Endodermal cell (in vitro differentiated cells): Measurements from ENCODE around the gene TLK2. TPM values are rescaled to one million over a fixed set of nuclear protein-coding genes. Genes with fewer than 3 reads are reported as not detected.

ENCODE experiments used
- DNase-seq: peaks from one replicate; pipeline ENCODE4 v3.0.0-alpha.2; 2017
- H3K27ac ChIP-seq: 2 replicates; pipeline ENCODE4 v1.5.1; 2013; ENCODE audit warnings: mild to moderate bottlenecking, low read depth, low read length, moderate library complexity
- H3K27me3 ChIP-seq: 2 replicates; pipeline ENCODE4 v1.6.1; 2013; ENCODE audit warnings: mild to moderate bottlenecking, low read length, moderate library complexity; ENCODE audit not compliant: insufficient read depth, control insufficient read depth, poor library complexity, severe bottlenecking
- H3K36me3 ChIP-seq: 2 replicates; pipeline ENCODE4 v1.7.0; 2013; ENCODE audit warnings: mild to moderate bottlenecking, low read length, moderate library complexity; ENCODE audit not compliant: control insufficient read depth, insufficient read depth
- H3K4me1 ChIP-seq: one replicate; pipeline ENCODE4 v1.7.0; 2013; ENCODE audit warnings: low read length; ENCODE audit not compliant: control insufficient read depth, insufficient read depth
- H3K4me3 ChIP-seq: 2 replicates; pipeline ENCODE4 v1.5.1; 2013; ENCODE audit warnings: mild to moderate bottlenecking, low read length, moderate library complexity
- H3K9ac ChIP-seq: 2 replicates; pipeline ENCODE4 v1.6.1; 2013; ENCODE audit warnings: mild to moderate bottlenecking, low read length, moderate library complexity; ENCODE audit not compliant: poor library complexity, severe bottlenecking; ENCODE audit errors: extremely low read depth
- H3K9me3 ChIP-seq: 2 replicates; pipeline ENCODE4 v1.6.1; 2013; ENCODE audit warnings: mild to moderate bottlenecking, low read length, moderate library complexity; ENCODE audit not compliant: control insufficient read depth
- H3K27ac Mint-ChIP-seq: 2 replicates; pipeline ENCODE4 v1.8.0; 2020; ENCODE audit warnings: mixed read lengths
- H3K27me3 Mint-ChIP-seq: 2 replicates; pipeline ENCODE4 v1.8.0; 2021; ENCODE audit warnings: mild to moderate bottlenecking, mixed read lengths; ENCODE audit not compliant: insufficient read depth
- H3K36me3 Mint-ChIP-seq: 2 replicates; pipeline ENCODE4 v1.8.0; 2020; ENCODE audit warnings: low read depth, mixed read lengths
- H3K4me1 Mint-ChIP-seq: 2 replicates; pipeline ENCODE4 v1.8.0; 2020; ENCODE audit warnings: mixed read lengths
- H3K4me3 Mint-ChIP-seq: 2 replicates; pipeline ENCODE4 v1.8.0; 2020; ENCODE audit warnings: mild to moderate bottlenecking, moderate library complexity, mixed read lengths
- H3K9me3 Mint-ChIP-seq: 2 replicates; pipeline ENCODE4 v1.8.0; 2020; ENCODE audit warnings: mild to moderate bottlenecking, mixed read lengths
- CTCF ChIP-seq: fragments of 200-600 bp; sonication (generic); conservative IDR thresholded peaks from 2 replicates; pipeline ENCODE4 v1.5.0; 2021; ENCODE audit warnings: antibody characterized with exemption, mild to moderate bottlenecking
- WGBS, 2 experiments: methylation state at CpG; one replicate each; pipeline versions ENCODE4 v1.1.5 to v1.1.7; 2013; ENCODE audit warnings: missing lambda C conversion rate in 2 of 2, mixed read lengths in 1 of 2; ENCODE audit not compliant: insufficient coverage in 1 of 2, insufficient read length in 1 of 2; 5-methylcytosine and 5-hydroxymethylcytosine counted together
- total RNA-seq, 2 donors: library from RNA; stranded (reverse); fragmentation: NEBNext Ultra II Directional in 1 of 2; extraction: Animal tissue kit (Norgen Biotek cat#: 25700) in 1 of 2; gene quantifications; 2 replicates in 1 of 2; 3 replicates in 1 of 2; pipeline ENCODE4 v1.2.1, GENCODE V29; 2021

TLK2 gene
- total RNA-seq, 2 donors from 2014 or later, result 76.2 to 89.2 TPM

- Mint-ChIP-seq H3K36me3 (peaks cover 65% of the 10 kb centered on the region), H3K4me1 (peaks cover 12% of the 10 kb centered on the region), H3K4me3 (no peak overlapping the region), H3K27me3 (no peaks in the 10 kb centered on the region), H3K27ac (no peak overlapping the region), H3K9me3 (peaks cover 17% of the 10 kb centered on the region)
- Histone ChIP-seq H3K9me3 (peaks cover 34% of the 10 kb centered on the region), H3K9ac (no peak overlapping the region), H3K36me3 (peaks cover 83% of the 10 kb centered on the region), H3K4me3 (no peak overlapping the region), H3K27ac (no peak overlapping the region), H3K27me3 (no peaks in the 10 kb centered on the region), H3K4me1 (no peaks in the 10 kb centered on the region)
- TF ChIP-seq CTCF, result no peak
- DNase-seq, result no peak
- WGBS, 2 experiments, result 92% methylated on average over 4 of the region's 5 CpGs; no CpG with 5 or more reads in 1 of the 2 experiments
These were observed 116.9 kb downstream of the TLK2 start for GRCh38 chr17:62595484-62595883.

- Histone ChIP-seq H3K9me3 (peaks cover 34% of the 10 kb centered on the region), H3K4me3 (no peak overlapping the region), H3K9ac (no peak overlapping the region), H3K4me1 (no peaks in the 10 kb centered on the region), H3K27ac (no peak overlapping the region), H3K27me3 (no peaks in the 10 kb centered on the region), H3K36me3 (peaks cover 83% of the 10 kb centered on the region)
- Mint-ChIP-seq H3K36me3 (peaks cover 67% of the 10 kb centered on the region), H3K4me3 (no peak overlapping the region), H3K27ac (no peak overlapping the region), H3K9me3 (peaks cover 17% of the 10 kb centered on the region), H3K27me3 (no peaks in the 10 kb centered on the region), H3K4me1 (peaks cover 21% of the 10 kb centered on the region)
- TF ChIP-seq CTCF, result no peak
- WGBS, 2 experiments, result 100% methylated on average over 1 to 2 of the region's 2 CpGs
- DNase-seq, result no peak
These were observed 118.0 kb downstream of the TLK2 start for GRCh38 chr17:62596662-62597061.

GRCh38 chr17:62597150-62597549, 118.5 kb downstream of the TLK2 start:
- peaks cover 21% of the 10 kb centered on the region for H3K4me1 Mint-ChIP-seq
- H3K4me3 Mint-ChIP-seq, result no peak overlapping the region
- Histone ChIP-seq H3K9me3 (peaks cover 34% of the 10 kb centered on the region), H3K4me1 (no peaks in the 10 kb centered on the region), H3K4me3 (no peak overlapping the region), H3K36me3 (peaks cover 85% of the 10 kb centered on the region), H3K27me3 (no peaks in the 10 kb centered on the region), H3K9ac (no peak overlapping the region), H3K27ac (no peak overlapping the region)
- WGBS, 2 experiments, result 95 to 100% methylated on average over 2 of the region's 2 CpGs
- no peaks in the 10 kb centered on the region for H3K27me3 Mint-ChIP-seq
- no peak overlapping the region for H3K27ac Mint-ChIP-seq
- TF ChIP-seq CTCF, result no peak
- peaks cover 69% of the 10 kb centered on the region for H3K36me3 Mint-ChIP-seq
- DNase-seq, result no peak
- peaks cover 17% of the 10 kb centered on the region for H3K9me3 Mint-ChIP-seq
